ENCODE measurements around the gene YARS1. TPM values are rescaled to one million over a fixed set of nuclear protein-coding genes. Genes with fewer than 3 reads are reported as not detected.

YARS1 gene
- total and polyA plus RNA-seq, 4 donors, result 31.6 to 94.0 (median 52.6) TPM

DNA sequence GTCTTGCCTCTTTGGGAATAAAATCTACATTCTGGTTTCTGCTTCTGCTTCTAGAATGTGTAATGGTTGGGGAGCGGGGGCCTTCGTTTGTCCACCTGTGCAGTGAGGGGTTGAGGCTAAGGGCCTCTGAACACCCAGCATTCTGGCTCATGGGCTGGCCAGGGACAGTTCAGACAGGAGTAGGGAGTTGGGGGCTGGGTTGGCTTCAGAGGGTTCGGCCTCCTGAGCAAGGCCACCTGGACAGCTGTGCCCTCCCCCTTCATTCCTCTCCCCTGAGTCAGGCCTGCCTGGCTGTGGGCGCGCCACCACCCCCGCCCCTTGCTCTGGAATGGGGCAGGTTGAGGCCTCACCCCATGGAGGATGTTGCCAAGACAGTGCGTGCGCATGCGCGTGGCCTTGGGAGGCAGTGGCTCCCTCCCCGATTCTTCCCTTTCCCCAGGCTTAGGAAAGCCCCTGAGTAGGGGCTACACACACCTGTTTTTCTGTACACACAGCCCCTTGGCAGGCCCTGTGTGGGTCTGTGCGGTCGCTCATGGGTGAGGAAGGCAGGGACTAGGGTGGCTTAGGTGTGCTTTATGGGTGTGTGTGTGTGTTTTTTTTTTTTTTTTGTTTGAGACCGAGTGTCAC, 57.0 kb downstream of the YARS1 start (continued):
- TF ChIP-seq, protein P1, sequence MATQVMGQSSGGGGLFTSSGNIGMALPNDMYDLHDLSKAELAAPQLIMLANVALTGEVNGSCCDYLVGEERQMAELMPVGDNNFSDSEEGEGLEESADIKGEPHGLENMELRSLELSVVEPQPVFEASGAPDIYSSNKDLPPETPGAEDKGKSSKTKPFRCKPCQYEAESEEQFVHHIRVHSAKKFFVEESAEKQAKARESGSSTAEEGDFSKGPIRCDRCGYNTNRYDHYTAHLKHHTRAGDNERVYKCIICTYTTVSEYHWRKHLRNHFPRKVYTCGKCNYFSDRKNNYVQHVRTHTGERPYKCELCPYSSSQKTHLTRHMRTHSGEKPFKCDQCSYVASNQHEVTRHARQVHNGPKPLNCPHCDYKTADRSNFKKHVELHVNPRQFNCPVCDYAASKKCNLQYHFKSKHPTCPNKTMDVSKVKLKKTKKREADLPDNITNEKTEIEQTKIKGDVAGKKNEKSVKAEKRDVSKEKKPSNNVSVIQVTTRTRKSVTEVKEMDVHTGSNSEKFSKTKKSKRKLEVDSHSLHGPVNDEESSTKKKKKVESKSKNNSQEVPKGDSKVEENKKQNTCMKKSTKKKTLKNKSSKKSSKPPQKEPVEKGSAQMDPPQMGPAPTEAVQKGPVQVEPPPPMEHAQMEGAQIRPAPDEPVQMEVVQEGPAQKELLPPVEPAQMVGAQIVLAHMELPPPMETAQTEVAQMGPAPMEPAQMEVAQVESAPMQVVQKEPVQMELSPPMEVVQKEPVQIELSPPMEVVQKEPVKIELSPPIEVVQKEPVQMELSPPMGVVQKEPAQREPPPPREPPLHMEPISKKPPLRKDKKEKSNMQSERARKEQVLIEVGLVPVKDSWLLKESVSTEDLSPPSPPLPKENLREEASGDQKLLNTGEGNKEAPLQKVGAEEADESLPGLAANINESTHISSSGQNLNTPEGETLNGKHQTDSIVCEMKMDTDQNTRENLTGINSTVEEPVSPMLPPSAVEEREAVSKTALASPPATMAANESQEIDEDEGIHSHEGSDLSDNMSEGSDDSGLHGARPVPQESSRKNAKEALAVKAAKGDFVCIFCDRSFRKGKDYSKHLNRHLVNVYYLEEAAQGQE (IDR thresholded peaks at IDR 0.05), result no peak
- TF ChIP-seq GABPA (IDR thresholded peaks at IDR 0.05 in 1 of 2, conservative IDR thresholded peaks at IDR 0.05 in 1 of 2) (no peak), RXRA (IDR thresholded peaks at IDR 0.05) (no peak), TAF1 (conservative IDR thresholded peaks at IDR 0.05) (no peak), YY1 (IDR thresholded peaks at IDR 0.05) (no peak)
- TF ChIP-seq, protein P2, sequence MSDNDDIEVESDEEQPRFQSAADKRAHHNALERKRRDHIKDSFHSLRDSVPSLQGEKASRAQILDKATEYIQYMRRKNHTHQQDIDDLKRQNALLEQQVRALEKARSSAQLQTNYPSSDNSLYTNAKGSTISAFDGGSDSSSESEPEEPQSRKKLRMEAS (IDR thresholded peaks at IDR 0.05), result no peak

DNA sequence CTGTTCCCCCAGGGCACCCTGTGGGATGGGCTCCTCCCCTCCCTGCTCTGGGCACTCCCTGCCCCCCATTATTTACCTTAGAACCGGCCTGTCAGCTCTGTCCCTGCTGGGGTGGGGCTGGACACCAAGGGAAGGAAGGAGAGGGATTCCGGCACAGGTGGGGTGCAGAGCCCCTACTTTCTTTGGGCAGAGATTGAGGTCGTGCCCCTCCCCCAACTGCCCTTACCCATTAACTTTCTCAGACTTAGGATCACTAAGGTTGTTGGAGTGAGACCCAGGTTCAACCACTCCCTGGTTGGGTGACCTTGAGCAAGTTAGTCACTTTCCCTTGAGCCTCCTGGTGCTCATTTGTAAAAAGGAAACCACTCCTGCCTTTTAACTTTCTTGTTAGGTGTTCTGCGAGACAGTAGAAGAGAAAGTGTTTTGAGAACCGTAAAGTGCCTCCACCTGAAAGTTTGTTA, 57.6 kb downstream of the YARS1 start:
- Histone ChIP-seq H3K4me3 (ENCODE audit: low read depth in 1 of 3, low read length in 3 of 3) (no peak overlapping the region), H3K4me1 (ENCODE audit: control insufficient read depth in 4 of 4, insufficient read depth in 4 of 4, low read length in 3 of 4) (peaks cover 10 to 18% (median 12%) of the 10 kb centered on the region in 4 donors)
- 64% methylated on average over 5 of the region's 5 CpGs for WGBS

More for the DNA sequence above, 57.6 kb downstream of the YARS1 start:
- Histone ChIP-seq H3K9ac (ENCODE audit: low read depth in 1 of 2, low read length in 2 of 2) (no peak overlapping the region), H3K36me3 (ENCODE audit: control insufficient read depth in 4 of 4, insufficient read depth in 3 of 4, low read depth in 1 of 4, low read length in 3 of 4) (no peaks in the 10 kb centered on the region), H3K27ac (ENCODE audit: low read depth in 1 of 2, low read length in 2 of 2) (peak overlapping the region; percentile 1 to 33), H3K9me3 (ENCODE audit: control insufficient read depth in 4 of 4, low read length in 3 of 4) (no peaks in the 10 kb centered on the region), H3K27me3 (ENCODE audit: control insufficient read depth in 4 of 4, insufficient read depth in 4 of 4, low read length in 3 of 4) (no peaks in the 10 kb centered on the region)
- TF ChIP-seq GABPA (IDR thresholded peaks at IDR 0.05 in 1 of 2, conservative IDR thresholded peaks at IDR 0.05 in 1 of 2), result no peak
- no peak for TF ChIP-seq YY1 (IDR thresholded peaks at IDR 0.05)
- TF ChIP-seq HNF4A (conservative IDR thresholded peaks at IDR 0.05), result no peak
- TF ChIP-seq FOXA2 (IDR thresholded peaks at IDR 0.05), result no peak
- no peak for TF ChIP-seq FOXA1 (IDR thresholded peaks at IDR 0.05)
- no peak for TF ChIP-seq NR2F2 (IDR thresholded peaks at IDR 0.05)
- TF ChIP-seq RAD21 (IDR thresholded peaks at IDR 0.05), result no peak
- TF ChIP-seq SP1 (IDR thresholded peaks at IDR 0.05), result no peak
- TF ChIP-seq, protein P3, sequence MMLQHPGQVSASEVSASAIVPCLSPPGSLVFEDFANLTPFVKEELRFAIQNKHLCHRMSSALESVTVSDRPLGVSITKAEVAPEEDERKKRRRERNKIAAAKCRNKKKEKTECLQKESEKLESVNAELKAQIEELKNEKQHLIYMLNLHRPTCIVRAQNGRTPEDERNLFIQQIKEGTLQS (IDR thresholded peaks at IDR 0.05), result no peak
- TF ChIP-seq, protein P4, sequence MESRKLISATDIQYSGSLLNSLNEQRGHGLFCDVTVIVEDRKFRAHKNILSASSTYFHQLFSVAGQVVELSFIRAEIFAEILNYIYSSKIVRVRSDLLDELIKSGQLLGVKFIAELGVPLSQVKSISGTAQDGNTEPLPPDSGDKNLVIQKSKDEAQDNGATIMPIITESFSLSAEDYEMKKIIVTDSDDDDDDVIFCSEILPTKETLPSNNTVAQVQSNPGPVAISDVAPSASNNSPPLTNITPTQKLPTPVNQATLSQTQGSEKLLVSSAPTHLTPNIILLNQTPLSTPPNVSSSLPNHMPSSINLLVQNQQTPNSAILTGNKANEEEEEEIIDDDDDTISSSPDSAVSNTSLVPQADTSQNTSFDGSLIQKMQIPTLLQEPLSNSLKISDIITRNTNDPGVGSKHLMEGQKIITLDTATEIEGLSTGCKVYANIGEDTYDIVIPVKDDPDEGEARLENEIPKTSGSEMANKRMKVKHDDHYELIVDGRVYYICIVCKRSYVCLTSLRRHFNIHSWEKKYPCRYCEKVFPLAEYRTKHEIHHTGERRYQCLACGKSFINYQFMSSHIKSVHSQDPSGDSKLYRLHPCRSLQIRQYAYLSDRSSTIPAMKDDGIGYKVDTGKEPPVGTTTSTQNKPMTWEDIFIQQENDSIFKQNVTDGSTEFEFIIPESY (IDR thresholded peaks at IDR 0.05), result no peak
- no peak for TF ChIP-seq EGR1 (IDR thresholded peaks at IDR 0.05; ENCODE audit: low read depth in 2 of 2)
- TF ChIP-seq JUND (IDR thresholded peaks at IDR 0.05), result no peak
- TF ChIP-seq, protein P1 (IDR thresholded peaks at IDR 0.05), result no peak
- no peak for DNase-seq (ENCODE audit: low spot score)

All from liver (tissue), 9 donors.